GM15510 (cell line): ENCODE results near the gene KIAA1217.

Experiments
- POLR2A ChIP-seq: IDR thresholded peaks from 3 replicates; pipeline ENCODE4 v1.6.1; 2011; ENCODE audit warnings: borderline replicate concordance; ENCODE audit not compliant: insufficient read length; ENCODE audit errors: extremely low read depth

The KIAA1217 gene

GRCh38 chr10:24310104-24310503 lies 101.2 kb downstream of the KIAA1217 start:
- no peak for TF ChIP-seq POLR2A

DNA sequence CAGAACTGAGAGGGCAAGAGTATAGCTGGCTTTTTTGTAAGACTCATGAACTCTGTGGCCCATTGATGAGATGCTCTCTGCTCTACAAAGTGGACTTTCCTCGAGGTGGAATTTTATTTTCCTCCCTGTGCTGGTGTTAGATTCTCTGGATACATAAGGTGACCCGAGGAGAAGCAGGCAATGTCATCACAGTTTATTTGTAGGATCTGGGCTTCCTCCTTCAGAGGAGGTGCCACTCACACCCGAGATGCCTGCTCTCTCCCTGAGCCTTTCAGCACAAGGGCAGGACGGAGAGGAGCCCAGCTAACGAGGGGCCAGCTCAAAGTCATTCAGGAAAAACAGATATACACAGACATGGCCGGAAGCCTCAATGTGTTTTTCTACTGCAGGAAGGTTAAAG lies 103.0 kb downstream of the KIAA1217 start:
- TF ChIP-seq POLR2A, result no peak

GRCh38 chr10:24313283-24313682 lies 104.3 kb downstream of the KIAA1217 start:
- no peak for TF ChIP-seq POLR2A

GRCh38 chr10:24315211-24315610 lies 106.3 kb downstream of the KIAA1217 start:
- TF ChIP-seq POLR2A, result no peak

DNA sequence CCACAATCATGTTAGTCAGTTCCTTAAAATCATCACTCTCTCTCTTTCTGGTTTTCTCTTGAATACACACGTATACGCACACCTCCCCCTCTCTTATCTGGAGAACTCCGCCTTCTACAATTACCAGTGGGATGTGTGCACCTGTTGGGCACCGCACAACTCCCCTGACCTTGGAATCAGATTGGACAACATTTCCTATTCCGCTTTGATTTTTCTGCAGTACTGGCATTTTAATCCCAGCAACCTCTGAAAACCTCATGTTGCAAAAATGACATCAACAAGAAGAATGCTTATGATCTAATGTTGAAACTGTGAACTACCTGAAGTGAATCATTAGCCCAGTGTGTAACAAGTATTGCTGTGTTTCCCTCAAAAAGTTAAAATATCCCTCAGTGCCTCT lies 109.6 kb downstream of the KIAA1217 start:
- TF ChIP-seq POLR2A, result no peak

DNA sequence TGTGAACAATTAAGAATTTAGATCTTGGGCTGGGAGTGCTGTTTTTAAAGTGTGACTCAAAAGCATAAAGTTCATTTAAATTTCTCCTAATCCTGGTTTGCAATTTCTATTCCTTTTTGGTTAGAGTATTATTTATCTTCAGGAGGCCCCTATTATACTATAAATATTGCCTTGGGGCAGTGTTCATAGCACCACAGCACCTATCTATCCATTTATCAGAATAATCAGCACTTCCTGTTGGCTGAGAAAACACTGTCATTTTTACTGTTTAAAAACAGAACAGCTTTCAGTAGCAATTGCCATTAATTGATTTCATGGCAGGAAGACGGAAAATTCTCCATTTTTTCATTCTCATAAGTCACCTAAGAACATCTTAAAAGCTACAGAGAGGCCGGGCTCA lies 111.4 kb downstream of the KIAA1217 start:
- TF ChIP-seq POLR2A, result no peak

DNA sequence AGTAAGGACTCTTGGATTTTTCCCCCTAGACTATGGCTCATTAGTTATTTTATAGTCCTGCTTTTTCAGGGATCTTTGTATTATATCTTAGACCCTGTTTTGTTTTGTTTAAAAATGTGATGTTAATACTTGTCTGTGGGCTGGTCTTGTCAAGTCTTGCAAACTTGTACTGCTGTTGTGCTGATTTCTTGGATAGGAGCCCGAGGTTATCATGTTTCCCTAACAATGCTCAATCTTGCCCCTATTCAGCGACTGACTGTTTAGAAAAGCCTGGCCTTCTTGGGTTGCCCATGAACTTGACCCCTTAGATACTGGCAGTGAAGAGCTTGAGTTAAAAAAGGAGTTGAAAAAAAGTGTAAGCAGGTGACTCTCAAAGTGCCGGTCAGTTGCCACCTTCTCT lies 115.7 kb downstream of the KIAA1217 start:
- no peak for TF ChIP-seq POLR2A

DNA sequence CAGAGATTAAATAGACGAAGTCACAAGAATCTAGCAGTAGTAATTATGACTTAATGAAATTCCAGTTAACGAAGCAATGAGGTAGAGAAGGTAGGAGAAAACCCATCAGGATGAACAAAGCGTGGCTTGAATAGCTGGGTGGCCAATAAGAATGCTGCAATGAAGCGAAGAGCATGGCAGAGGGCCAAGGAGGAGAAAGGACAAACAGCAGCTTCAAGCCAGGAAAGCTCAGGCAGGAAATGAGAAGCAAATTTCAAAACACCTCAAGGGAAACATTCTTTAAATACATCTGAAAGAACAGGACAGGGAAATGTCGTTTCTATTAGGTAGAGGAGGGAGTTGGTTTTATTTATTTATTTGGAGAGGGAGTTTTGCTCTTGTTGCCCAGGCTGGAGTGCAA lies 122.5 kb downstream of the KIAA1217 start:
- no peak for TF ChIP-seq POLR2A

DNA sequence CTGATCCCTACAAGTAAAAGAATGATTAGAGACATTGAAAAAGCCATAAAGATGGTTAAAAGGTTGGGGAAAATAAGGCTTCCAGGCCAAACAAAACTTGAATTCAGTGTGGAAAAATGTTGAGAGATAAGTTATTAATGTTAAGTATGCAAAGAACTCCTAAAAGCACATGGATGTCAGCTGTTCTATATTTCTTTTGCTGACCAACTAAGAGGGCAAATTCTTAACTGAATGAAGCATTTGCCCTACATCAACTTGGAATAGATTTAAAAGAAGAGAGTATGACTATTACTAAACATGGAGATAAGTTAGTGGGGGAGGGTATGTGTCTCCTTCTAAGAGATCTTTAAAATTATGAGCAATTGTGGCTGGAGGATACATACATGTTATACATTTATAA lies 124.8 kb downstream of the KIAA1217 start:
- TF ChIP-seq POLR2A, result no peak

GRCh38 chr10:24334279-24334939 lies 125.5 kb downstream of the KIAA1217 start:
- TF ChIP-seq POLR2A, result no peak

GRCh38 chr10:24339387-24339786 lies 130.4 kb downstream of the KIAA1217 start:
- TF ChIP-seq POLR2A, result no peak

GRCh38 chr10:24340446-24340845 lies 131.5 kb downstream of the KIAA1217 start:
- TF ChIP-seq POLR2A, result no peak

DNA sequence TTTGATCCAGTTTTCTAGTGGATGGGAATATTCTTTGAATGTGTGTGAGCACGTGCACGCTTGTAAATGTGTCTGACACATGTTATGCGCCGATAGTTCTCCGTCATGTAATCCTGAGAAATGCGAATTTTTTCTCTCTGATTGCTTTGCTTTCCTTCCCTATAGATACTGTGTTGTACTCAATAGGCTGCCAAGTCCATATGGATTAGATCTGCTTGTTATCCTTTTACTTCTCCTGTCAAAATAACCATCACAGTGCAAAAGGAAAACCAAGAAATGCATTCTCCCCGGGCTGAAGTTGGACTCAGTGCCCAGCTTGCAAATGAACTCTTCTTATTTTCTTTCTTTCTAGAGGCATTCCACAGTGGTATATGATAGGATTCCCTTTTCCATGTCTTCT lies 131.9 kb downstream of the KIAA1217 start:
- TF ChIP-seq POLR2A, result no peak

DNA sequence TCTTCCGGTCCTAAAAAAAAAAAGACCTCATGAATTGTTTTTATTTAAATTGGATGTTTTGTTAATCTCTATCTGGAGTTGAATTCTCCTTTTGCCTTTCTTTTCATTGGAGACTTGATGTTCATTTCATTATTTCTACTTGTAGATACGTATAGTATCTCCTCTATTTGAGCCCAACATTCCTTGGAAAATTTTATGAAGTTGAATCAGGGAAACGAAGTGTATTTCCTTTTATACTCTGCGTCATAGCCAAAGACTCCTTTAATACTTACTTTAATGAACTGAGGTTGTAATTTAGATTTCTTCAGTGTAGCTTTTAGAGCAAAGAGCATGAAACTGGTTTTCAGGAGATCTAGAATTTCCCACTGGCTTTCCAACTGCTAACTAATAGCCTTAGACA lies 132.4 kb downstream of the KIAA1217 start:
- TF ChIP-seq POLR2A, result no peak

- TF ChIP-seq POLR2A, result no peak
These were observed 133.0 kb downstream of the KIAA1217 start for GRCh38 chr10:24341897-24342296.

GRCh38 chr10:24343686-24344085 lies 134.7 kb downstream of the KIAA1217 start:
- TF ChIP-seq POLR2A, result no peak

DNA sequence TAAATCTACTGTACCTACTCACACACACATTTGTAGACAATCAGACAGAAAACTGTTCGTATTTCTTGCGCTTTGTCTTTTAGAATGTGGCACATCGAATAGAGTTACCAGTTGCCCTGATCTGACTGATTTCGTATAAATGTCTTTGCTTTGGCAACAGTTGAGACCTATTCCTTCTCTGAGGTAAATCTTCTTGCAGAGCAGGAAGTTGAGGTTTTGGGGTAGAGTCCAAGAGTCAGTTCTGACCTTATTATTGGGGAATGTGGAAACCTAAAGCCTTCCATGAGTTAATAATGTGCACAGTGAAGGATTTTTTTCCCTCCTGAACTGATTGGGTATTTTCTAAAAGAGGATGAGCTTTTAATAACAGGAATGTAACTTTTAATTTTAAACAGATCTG lies 135.3 kb downstream of the KIAA1217 start:
- no peak for TF ChIP-seq POLR2A
